ENCODE results near the gene RUNX2. TPM values are rescaled to one million over a fixed set of nuclear protein-coding genes. Genes with fewer than 3 reads are reported as not detected.

Gene RUNX2
- total and polyA plus RNA-seq, 2 donors (not counting 1 experiment from before 2014, with no cell fraction given), result 1.3 to 2.4 TPM

DNA sequence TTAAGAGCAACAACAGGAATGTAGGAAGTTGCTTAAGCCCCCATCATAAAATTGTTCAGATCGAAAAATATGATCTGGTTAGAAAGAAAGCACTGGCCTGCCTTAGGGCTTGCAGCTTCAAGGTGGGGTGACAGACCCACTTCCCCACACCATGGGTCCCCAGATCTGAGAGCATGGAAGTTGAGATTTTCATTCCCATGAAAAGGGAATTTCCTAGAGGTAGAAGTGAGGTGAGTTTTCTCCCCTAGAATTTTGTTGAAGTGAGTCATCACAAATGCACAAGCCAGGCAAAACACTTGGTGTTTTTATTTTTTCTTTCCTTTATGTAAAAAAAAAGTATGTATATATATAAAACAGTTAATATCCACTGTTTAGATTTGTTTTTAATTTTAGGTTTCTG, 263.2 kb downstream of the RUNX2 start:
- Histone ChIP-seq H3K4me2 (replicated peaks; ENCODE audit: low read depth, low read length, poor library complexity, severe bottlenecking) (no peak overlapping the region), H3K36me3 (replicated peaks in 1 of 2; ENCODE audit: control extremely low read depth in 1 of 2, control insufficient read depth in 1 of 2, extremely low read depth in 1 of 2, insufficient read depth in 2 of 2, low read length in 1 of 2) (no peaks in the 10 kb centered on the region), H3K9ac (ENCODE audit: low read length) (no peak overlapping the region), H3K4me3 (ENCODE audit: control extremely low read depth in 1 of 5, extremely low read depth in 1 of 5, insufficient read depth in 1 of 5, low read depth in 2 of 5, low read length in 4 of 5) (no peak overlapping the region), H4K20me1 (ENCODE audit: control insufficient read depth, insufficient read depth, low read length, poor library complexity, severe bottlenecking) (no peaks in the 10 kb centered on the region), H2AFZ (ENCODE audit: insufficient read depth, low read depth, low read length, poor library complexity, severe bottlenecking) (no peak overlapping the region), H3K79me2 (ENCODE audit: control insufficient read depth, insufficient read depth, low read length) (no peaks in the 10 kb centered on the region), H3K4me1 (ENCODE audit: control insufficient read depth in 2 of 2, insufficient read depth in 2 of 2, low read length in 2 of 2) (peaks cover 17% of the 10 kb centered on the region in 2 donors), H3K27me3 (replicated peaks in 1 of 4; ENCODE audit: control extremely low read depth in 1 of 4, control insufficient read depth in 3 of 4, insufficient read depth in 4 of 4, low read length in 3 of 4) (no peaks in the 10 kb centered on the region), H3K27ac (ENCODE audit: low read length in 2 of 2) (no peak overlapping the region), H3K9me3 (ENCODE audit: control extremely low read depth in 1 of 3, control insufficient read depth in 2 of 3, insufficient read depth in 1 of 3, low read length in 2 of 3) (no peaks in the 10 kb centered on the region)
- CTCF ChIA-PET, result no interaction called here
- no peak for DNase-seq
- Mint-ChIP-seq H3K27ac (no peak overlapping the region), H3K4me3 (no peak overlapping the region), H3K4me1 (peaks cover 16% of the 10 kb centered on the region), H3K27me3 (no peaks in the 10 kb centered on the region), H3K9me3 (ENCODE audit: insufficient read depth) (no peaks in the 10 kb centered on the region)
- POLR2A ChIA-PET, result no interaction called here
- 100% methylated on average over 1 of the region's 1 CpG for WGBS (ENCODE audit: insufficient coverage)
- TF ChIP-seq, protein P1, sequence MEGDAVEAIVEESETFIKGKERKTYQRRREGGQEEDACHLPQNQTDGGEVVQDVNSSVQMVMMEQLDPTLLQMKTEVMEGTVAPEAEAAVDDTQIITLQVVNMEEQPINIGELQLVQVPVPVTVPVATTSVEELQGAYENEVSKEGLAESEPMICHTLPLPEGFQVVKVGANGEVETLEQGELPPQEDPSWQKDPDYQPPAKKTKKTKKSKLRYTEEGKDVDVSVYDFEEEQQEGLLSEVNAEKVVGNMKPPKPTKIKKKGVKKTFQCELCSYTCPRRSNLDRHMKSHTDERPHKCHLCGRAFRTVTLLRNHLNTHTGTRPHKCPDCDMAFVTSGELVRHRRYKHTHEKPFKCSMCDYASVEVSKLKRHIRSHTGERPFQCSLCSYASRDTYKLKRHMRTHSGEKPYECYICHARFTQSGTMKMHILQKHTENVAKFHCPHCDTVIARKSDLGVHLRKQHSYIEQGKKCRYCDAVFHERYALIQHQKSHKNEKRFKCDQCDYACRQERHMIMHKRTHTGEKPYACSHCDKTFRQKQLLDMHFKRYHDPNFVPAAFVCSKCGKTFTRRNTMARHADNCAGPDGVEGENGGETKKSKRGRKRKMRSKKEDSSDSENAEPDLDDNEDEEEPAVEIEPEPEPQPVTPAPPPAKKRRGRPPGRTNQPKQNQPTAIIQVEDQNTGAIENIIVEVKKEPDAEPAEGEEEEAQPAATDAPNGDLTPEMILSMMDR (IDR thresholded peaks at IDR 0.05), result no peak
- no peak for TF ChIP-seq EZH2 (IDR thresholded peaks at IDR 0.05; ENCODE audit: borderline replicate concordance, insufficient read depth, low read depth, low read length, poor library complexity, severe bottlenecking)
- intact Hi-C loops (cut with micrococcal nuclease), result no loop called here
- no peak for ATAC-seq (ENCODE audit: low read depth)

DNA sequence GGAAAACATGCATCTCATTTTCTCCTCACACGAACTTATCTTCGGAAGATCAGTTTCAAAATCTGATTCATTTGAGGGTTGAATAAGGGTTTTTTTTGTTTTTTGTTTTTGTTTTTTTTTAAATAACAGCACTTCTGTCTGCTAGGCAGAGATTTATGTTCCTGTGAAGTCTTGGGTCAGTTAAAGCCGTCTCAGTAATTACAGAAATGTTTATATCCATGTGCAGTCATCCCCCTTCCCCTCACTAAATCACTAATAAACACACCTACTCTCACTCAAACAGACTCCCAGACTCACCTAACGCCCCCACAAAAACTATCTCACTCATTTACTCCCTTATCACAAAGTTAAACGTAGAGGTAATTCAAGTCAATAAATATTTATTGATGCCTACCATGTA, 263.8 kb downstream of the RUNX2 start:
- H3K27me3 Mint-ChIP-seq, result no peaks in the 10 kb centered on the region
- no peaks in the 10 kb centered on the region for H3K9me3 ChIP-seq (ENCODE audit: control extremely low read depth in 1 of 3, control insufficient read depth in 2 of 3, insufficient read depth in 1 of 3, low read length in 2 of 3)
- H3K4me1 ChIP-seq (ENCODE audit: control insufficient read depth in 2 of 2, insufficient read depth in 2 of 2, low read length in 2 of 2), result peaks cover 11% of the 10 kb centered on the region in 2 donors
- H3K9me3 Mint-ChIP-seq (ENCODE audit: insufficient read depth), result no peaks in the 10 kb centered on the region
- no peak overlapping the region for H3K4me2 ChIP-seq (replicated peaks; ENCODE audit: low read depth, low read length, poor library complexity, severe bottlenecking)
- H3K27me3 ChIP-seq (replicated peaks in 1 of 4; ENCODE audit: control extremely low read depth in 1 of 4, control insufficient read depth in 3 of 4, insufficient read depth in 4 of 4, low read length in 3 of 4), result no peaks in the 10 kb centered on the region
- intact Hi-C loops (cut with micrococcal nuclease), result no loop called here
- H3K27ac ChIP-seq (ENCODE audit: low read length in 2 of 2), result no peak overlapping the region
- WGBS (ENCODE audit: insufficient coverage), result 86% methylated on average over 1 of the region's 5 CpGs
- H3K4me1 Mint-ChIP-seq, result peaks cover 11% of the 10 kb centered on the region
- TF ChIP-seq EZH2 (IDR thresholded peaks at IDR 0.05; ENCODE audit: borderline replicate concordance, insufficient read depth, low read depth, low read length, poor library complexity, severe bottlenecking), result no peak
- TF ChIP-seq, protein P1 (IDR thresholded peaks at IDR 0.05), result no peak
- no peak overlapping the region for H3K4me3 Mint-ChIP-seq
- no peak for ATAC-seq (ENCODE audit: low read depth)
- H3K27ac Mint-ChIP-seq, result no peak overlapping the region
- ChIA-PET CTCF (no interaction called here), POLR2A (no interaction called here)
- no peaks in the 10 kb centered on the region for H3K36me3 ChIP-seq (replicated peaks in 1 of 2; ENCODE audit: control extremely low read depth in 1 of 2, control insufficient read depth in 1 of 2, extremely low read depth in 1 of 2, insufficient read depth in 2 of 2, low read length in 1 of 2)
- H3K4me3 ChIP-seq (ENCODE audit: control extremely low read depth in 1 of 5, extremely low read depth in 1 of 5, insufficient read depth in 1 of 5, low read depth in 2 of 5, low read length in 4 of 5), result no peak overlapping the region
- DNase-seq, result no peak
- no peak overlapping the region for H3K9ac ChIP-seq (ENCODE audit: low read length)
- H2AFZ ChIP-seq (ENCODE audit: insufficient read depth, low read depth, low read length, poor library complexity, severe bottlenecking), result no peak overlapping the region
- H4K20me1 ChIP-seq (ENCODE audit: control insufficient read depth, insufficient read depth, low read length, poor library complexity, severe bottlenecking), result no peaks in the 10 kb centered on the region
- no peaks in the 10 kb centered on the region for H3K79me2 ChIP-seq (ENCODE audit: control insufficient read depth, insufficient read depth, low read length)
